Measurements from ENCODE around the gene FAM222A.

Gene FAM222A

DNA sequence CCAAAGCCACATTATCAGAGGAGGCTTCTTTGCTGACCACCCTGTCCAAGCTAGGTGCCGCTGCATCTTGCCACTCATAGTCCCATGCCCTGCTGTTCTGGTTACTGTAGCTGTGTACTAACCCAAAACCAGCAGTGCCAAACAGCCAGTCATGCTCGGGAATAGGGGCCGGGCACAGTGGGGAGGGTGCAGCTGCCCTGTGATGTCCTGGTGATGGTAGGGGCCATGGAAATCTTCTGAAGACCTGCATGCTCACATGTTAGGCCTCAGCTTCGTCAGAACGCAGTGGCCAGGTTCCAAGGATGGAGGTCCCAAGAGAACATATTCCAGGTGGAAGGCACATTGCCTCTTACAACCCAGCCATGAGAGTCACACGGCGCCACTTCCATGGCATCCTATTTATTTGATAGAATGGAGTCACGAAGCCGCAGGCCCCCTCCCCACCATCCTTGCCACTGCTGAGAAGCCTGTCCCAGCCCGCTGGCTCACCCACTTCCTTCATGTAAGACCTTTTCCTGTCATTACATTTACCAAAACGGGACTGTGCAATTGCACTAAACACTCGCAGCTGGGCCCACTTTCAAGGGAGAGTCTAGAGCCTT is 48.5 kb downstream of the FAM222A start:
- DNase-seq: no peak

DNA sequence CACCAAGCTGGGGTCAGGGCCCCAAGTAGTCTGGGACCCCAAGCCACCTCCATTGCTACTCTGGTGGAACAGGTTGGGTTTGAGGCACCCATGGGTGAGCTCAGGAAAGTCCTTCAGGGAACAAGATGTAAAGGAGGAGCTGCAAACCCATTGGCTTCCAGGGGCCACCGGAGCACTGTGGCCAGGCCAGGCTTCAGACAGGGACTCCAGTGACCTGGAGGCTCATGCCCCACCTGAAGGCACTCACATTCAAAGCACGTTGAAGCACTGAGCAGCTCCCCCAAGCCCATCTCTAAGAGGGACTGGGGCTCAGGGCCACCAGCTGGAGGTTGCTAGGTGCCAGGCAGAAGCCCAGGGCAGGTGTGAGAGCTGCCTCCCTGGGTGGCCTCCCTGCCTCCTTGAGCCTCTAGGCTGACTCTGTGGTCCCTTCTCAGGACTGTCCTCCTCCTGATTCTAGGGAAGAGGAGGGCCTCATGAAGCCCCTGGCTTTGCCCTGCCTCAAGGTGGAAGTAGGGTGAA is 49.1 kb downstream of the FAM222A start:
- no peak for DNase-seq

DNA sequence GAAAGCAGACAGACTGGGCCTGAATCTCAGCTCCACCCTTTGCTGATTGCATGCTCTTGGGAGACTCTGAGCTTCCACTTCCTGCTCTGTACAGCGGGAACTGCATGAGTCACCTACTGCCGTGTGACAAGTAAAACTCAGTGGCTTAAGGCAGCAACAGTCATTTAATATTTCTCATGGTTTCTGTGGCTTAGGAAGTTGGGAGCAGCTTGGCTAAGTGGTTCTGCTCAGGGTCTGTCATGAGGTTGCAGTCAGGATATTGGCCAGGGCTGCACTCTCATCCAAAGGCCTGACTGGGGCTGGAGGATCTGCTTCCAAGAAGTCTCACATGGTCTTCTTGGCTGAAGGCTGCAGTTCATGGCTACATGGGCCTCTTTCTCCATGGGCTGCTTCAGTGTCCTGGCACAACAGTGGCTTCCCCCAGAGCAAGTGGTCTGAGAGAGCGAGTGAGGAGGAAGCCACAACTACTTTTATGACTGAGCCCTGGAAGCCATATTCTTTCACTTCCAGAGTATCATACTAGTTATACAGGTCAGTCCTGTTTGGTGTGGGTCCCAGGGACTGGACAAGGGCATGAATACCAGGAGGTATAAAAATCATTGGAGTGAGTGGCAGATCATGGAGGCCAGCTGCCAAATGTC is 49.7 kb downstream of the FAM222A start:
- peak in 1 of 5 donors; percentile 73 for DNase-seq

DNA sequence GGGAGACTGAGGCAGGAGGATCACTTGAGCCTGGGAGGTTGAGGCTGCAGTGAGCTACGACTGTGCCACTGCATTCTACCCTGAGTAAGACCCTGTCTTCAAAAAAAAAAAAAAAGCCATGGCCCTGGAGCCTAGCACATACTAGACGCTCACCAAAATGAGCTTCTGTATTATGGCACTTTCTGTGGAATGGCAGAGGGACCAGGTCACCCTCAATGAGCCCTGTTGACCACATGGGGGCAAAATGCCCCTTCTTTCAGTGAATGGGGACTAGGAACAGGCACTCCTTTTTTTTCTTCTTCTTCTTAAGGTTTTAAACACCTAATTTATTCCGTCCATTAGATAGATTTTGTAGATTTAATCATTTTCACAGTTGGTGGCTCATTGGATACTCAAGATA is 50.5 kb downstream of the FAM222A start:
- DNase-seq: no peak

DNA sequence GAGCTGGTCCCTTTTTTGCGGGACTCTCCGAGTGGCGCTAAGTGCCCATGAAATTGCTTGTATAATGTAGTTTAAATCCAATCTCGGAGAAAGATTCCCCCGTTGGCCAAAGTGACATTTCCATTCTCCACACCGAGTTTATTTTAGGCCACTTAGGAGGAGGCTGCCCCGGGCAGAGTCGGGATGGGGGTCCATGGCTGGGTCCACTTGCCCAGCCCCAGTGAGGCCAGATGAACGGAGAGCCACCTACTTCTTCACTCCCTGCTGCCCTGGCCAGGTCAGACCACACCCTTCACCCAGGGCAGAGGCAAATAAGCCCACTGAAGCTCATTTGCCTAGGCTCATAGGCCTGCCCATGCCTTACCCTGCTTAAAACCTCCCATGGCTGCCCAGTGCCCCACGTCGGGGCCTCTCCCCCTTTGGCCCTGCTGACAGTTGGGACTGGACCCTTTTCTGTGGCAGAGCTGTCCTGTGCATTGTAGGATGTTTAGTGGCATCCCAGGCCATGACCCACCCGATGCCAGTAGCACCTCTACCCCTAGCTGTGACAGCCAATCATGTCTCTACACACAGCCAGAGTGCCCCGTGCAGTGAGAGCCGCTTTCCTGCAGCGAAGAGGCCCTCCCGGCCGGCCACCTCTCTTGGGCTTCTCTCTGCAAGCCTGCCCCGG is 51.3 kb downstream of the FAM222A start:
- DNase-seq: no peak

DNA sequence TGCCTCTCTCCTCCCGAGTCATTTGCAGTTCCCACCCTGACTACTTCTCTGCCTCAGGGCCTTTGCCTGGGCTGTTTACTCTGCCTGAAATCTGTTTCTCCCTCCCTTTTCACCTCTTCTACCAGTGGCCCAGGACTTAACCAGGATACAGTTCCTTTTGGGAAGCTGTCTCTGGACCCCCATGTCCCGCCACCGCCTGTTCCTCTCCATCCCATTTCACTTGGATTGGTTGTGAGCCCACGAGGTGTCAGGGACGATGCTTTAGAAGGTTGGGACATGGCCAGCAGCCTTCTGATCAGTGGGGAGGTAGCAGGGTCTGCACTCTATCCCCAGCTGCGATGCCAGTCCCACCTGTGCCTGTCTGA is 51.8 kb downstream of the FAM222A start:
- no peak for DNase-seq

DNA sequence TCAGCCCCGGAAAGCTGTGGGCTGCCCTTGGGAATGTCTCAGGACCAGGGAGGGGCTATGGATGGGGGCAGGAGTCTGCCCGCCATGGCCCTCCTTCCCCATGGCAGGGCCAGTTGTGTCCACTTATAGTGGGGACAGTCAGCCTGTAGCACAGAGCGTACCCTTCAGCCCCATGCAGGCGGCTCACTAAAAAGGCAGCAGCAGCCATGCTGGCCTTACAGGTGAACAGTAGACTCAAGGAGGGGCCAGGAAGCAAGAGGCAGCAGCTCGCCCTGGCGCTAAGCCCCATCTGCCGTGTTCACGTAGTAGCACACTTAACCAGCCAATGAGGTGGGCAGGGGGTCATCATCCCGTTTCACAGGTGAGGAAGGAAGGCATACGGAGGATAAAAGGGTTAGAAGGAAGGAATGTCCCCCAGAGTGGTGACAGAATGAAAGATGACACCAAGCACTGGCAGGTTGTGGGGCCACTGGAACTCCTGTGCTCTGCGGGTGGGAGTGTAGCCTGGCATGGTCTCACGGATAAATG is 52.7 kb downstream of the FAM222A start:
- DNase-seq: no peak

DNA sequence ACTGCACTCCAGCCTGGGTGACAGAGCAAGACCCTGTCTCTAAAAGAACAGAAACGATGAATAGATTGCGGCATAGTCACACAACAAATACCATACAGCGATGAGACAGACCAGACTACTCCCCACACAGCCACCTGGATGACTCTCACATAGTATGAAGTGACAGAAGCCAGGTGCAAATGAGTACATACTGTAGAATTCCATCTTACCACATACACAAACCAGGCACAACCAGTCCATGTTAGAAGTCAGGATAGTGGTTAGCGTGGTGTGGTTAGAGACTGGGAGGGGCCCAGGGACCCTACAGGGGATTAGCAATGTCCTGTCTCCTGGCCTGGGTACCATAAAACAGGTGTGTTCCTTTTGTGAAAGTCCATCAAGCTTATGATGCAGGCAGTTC is 53.8 kb downstream of the FAM222A start:
- no peak for DNase-seq

DNA sequence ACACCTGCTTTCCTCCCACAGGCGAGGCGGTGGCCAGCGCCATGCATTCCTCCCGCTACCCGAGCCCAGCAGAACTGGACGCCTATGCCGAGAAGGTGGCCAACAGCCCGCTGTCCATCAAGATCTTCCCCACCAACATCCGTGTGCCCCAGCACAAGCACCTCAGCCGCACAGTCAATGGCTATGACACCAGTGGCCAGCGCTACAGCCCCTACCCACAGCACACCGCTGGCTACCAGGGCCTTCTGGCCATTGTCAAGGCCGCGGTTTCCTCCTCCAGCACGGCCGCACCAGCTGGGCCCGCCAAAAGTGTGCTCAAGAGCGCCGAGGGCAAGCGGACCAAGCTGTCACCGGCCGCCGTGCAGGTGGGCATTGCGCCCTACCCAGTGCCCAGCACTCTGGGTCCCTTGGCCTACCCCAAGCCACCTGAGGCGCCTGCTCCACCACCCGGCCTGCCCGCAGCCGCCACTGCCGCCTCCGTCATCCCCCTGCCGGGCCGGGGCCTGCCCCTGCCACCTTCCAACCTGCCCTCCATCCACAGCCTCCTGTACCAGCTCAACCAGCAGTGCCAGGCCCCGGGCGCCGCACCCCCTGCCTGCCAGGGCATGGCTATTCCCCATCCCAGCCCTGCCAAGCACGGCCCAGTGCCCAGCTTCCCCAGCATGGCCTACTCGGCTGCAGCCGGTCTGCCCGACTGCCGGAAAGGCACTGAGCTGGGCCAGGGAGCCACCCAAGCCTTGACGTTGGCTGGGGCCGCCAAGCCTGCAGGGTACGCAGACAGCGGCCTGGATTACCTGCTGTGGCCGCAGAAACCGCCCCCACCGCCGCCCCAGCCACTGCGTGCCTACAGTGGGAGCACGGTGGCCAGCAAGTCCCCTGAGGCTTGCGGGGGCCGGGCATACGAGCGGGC is 54.6 kb downstream of the FAM222A start:
- DNase-seq: no peak

DNA sequence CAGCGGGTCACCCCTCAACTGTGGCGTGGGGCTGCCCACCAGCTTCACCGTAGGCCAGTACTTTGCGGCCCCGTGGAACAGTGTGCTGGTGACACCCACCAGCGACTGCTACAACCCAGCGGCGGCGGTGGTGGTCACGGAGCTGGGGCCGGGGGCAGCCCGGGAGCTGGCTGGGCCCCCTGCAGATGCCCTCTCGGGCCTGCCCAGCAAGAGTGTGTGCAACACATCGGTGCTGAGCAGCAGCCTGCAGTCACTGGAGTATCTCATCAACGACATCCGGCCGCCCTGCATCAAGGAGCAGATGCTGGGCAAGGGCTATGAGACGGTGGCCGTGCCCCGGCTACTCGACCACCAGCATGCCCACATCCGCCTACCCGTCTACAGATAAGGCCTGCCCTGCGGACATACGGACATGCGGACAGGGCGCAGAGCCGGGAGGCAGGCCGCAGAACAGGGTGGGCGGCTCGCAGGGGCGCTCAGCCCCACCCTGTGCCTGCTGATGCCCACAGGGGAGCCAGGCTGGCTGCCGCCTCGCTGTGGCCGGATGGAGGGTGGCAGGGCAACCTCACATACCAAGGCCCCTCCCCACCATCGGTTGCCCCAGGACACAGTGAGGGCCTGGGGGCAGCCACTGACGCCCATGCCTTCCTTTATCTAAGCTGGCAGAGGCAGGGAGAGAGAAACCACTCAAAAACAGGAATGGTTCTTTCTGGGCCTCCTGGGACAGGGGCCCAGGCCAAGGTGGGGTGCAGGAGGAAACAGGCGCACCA is 55.5 kb downstream of the FAM222A start:
- no peak for DNase-seq

DNA sequence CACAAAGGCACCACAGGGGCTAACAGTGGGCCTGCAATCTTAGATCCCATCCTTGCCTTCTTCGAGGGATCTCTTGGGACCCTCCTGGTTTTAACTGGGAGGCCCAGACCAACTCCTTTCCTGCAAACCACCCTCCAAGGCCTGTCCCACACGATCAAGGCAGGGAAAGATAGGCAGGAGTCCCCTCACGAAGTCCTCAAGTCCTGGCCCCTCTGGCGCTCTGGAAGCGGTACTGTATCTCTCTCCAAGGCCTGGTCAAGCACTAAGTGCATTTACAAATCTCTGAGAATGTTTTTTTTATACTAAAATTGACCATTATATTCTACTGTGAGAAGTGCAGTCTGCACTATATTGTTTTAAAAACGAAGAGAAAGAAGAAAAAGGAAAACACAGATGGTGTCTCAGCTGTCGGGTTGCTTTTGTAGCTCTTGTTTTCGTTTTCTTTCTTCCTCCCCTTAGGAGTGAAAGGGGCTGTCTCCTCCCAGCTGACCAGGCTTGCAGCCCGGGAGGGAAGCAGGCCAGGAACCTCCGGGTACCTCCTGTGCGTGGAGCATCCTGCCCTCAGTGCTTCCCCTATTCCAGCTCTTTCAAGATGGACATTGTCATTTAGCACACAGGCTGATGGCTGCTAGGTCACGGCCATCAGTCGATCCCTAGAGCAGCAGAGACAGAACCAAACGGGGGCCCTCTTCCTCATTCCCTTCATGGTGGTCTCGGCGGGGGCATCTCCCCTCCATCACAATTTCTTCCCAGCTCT is 56.7 kb downstream of the FAM222A start:
- DNase-seq: no peak

DNA sequence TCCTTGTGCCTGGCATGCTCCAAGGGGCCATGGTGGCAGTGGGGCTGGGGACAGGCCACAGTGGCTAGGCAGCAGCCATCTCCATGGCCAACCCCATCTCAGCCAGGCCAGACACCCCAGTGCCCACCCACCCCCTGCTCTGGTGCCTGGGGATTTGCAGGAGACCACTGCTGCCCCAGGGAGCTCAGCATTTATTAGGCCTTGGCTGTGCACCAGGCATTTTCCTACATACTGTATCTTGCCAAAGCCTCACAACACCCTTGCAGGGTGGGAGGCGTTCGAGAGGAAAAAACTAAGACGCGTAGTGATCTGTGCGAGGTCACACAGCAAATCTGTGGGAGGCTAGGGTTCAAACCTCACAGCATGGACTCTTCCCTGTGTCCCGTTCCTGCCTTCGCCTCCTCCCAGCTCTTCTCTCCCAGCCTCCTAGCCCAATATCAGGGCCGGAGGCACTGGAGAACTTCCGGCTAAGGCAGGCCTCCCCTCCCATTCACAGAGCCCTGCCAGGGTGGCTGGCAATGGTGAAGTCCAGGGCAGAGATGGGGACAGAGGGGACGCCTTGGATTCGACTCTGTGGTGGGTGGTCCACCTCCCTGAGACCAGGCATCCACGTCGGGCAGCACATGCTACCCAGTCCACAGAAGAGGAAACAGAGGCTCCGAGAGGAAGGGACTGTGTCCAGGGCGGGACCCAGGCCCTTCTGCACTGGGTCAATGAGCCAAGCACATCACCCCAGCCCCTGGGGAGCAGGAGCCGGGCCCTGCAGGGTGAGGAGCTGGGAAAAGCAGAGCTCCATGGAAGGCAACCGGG is 57.4 kb downstream of the FAM222A start:
- no peak for DNase-seq

DNA sequence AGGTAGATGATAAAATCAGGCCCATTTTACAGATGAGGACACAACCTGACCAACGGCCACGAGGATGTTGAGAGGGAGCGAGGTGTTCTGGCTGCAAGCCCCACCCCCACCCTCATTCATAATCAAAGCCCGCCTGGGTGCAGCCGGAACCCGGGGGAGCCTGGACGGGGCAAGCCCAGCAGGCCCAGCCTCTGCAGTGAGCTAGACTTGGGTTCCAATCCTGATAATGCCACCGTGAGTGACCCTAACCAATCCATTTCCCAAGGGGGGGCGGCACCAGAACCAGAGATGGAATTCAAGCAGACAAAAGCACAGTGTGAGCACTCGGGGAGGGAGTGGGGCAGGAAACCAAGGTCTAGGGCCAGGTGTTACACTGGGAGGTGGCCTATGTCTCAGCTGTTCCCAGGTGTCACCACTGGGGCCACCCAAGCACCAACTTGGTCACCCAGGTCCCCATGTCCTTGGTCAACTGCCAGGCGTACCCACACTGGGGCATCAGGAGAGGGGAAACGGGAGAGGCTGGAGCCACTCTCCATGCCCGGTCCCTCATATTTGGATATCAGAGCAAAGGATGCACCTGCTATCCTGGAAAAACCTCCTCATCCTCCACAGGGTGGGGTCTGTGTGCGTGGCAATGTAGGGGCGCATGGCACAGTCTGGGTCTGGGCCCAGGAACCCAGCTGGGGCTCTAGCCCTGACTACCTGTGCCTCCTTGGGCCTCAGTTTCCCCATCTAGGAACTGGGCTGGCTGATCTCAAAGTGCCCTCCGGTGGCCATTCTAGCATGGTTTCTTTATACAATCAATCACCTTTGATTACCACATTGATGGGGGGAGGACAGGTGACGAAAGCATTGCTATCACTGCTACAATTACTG is 58.4 kb downstream of the FAM222A start:
- DNase-seq: no peak

DNA sequence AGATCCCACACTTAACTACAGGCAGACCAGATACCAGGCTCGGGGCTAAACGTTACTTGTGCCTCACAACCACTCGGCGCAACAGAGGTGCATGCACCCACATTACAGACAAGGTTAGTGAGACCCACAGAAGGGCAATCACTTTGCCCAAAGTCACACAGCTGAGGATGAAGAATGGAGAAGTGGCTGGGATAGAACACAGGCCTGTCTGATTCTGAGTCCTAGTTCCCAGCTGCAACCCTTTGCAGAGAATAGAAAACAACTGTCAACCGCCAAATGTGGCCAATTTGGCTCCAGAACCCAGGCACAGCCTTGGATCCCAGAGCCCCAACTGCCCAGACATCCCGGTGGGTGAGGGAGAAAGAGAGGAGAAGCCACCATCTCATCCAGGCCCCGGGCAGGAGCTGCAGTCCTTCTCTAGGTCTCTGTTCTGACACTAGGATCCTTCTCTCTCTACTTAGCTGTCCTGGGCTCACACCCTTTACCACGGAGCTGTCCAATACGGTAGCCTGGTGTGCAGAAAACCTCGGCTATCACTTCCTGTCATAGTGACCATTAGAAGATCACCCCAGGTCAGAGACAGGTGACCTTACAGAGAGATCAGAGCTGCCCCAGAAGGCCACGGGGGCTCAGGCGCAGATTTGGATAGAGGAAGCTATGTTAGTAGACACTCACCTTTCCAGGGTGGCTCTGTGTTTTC is 59.1 kb downstream of the FAM222A start:
- no peak for DNase-seq

DNA sequence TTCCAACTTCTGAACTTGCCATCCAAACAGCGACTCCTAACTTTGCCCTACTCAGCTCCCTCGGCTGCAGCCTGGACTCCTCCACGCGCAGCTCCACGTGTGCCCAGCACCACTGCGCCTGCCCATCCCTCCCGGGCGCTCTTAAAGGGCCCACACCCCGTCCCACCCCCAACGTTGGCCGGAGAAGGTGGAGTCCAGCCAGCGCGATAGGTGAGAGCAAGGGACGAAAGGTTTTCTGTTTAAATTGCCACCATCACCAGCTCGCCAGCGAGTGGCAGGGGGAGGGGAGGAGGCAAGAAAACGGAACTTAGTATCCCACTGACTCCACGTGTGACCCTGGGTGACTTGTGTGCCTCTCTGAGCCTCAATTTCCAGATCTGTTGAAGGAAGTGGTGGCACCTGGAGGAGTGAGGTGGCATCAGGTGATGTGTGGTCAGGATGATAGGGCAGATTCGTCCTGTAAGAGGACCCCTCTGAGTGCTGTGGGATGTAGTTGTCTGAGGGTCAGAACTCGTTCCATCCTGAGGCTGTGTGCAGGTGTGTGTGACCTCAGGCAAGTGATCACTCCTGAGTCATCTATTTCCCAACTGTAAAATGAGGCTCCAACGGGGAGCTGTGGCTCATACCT is 59.9 kb downstream of the FAM222A start:
- no peak for DNase-seq

DNA sequence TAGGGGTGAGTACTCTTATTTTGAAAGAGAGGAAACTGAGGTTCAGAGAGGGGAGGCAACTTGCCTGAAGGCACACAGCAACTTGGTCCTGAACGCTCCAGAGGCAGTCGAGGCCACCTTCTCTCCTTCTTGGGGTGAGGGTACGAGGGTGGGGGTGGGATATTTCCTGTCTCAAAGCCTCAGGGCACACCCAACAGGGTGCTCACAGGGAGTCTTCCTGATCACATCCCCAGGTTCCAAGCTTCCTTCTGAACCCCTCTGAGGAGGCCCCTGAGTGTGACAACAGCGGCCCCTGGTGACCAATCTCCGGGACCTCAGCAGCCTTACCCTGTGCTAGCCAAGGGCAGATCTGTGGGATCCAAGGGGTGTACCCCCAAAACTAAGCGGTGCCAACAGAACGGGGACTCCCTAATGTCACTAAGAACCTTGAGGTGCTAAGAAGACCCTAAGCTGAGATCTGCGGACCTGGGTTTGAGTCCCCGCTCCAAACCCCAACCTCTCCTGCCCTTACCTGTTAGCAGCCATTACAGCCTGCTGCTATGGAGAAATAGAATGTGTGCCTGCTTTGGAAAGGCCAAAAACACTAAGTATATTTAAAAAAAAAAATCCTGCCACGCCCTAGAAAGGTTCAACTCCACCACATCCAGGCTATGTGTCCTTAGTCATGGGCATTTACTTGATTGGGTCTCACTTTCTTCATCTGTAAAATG is 61.7 kb downstream of the FAM222A start:
- DNase-seq: peak; percentile 38 to 71 (median 56)

DNA sequence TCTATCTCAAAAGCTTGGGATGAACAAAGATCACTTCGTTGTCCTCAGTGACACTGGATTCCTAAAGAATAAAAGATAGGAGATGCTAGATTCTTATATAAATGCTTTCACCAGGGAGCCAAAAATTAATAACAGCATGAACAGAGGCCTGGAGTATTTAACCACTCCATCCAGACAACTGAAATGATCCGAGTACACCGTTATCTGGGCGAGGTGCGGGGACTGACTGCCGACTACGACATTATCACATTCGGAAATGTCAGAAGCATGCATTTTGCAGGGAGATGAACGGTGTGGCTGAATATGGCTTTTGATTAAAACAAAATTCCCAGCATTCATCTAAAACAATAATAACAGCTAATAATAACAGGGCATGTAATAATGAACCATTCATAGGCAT is 63.0 kb downstream of the FAM222A start:
- no peak for DNase-seq

DNA sequence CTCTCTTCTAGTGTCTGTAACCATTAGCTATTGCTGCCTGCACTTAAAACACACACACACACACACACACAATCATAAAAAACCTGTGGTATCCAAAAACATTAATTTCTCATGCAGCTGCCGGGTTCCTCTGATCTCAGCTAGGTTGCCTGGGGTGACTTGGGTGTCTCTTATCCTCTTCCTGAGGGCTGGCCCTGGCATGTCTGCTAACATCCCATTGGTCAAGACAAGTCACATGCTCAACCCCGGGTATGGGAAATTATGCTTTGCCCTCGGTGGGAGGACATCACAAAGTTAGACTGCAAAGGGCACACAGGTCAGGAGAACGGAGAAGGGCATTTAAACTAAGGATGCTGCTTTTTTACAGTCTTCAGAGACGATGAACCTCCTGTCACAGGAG is 63.9 kb downstream of the FAM222A start:
- peak in 2 of 5 donors; percentile 25 to 39 for DNase-seq
